SK-N-SH (cell line): Measurements from ENCODE around the gene FTO.

Source experiments
- CTCF ChIP-seq: fragments of 200-600 bp; sonication (generic); IDR thresholded peaks from 2 replicates; pipeline ENCODE4 v1.6.1; 2017; ENCODE audit warnings: antibody characterized with exemption, mild to moderate bottlenecking, moderate library complexity
- EP300 ChIP-seq, 2 experiments: IDR thresholded peaks; 2 replicates each; pipeline versions ENCODE4 v1.4.0 to v1.6.1; 2012; ENCODE audit warnings: borderline replicate concordance in 1 of 2, low read depth in 1 of 2, low read length in 1 of 2
- EZH2phosphoT487 ChIP-seq: fragments of 200-600 bp; sonication (generic); IDR thresholded peaks from 2 replicates; pipeline ENCODE4 v1.6.1; 2017; ENCODE audit warnings: low read depth, mixed run types, mild to moderate bottlenecking, antibody characterized with exemption, moderate library complexity, borderline replicate concordance
- FOSL2 ChIP-seq: IDR thresholded peaks from 2 replicates; pipeline ENCODE4 v1.4.0; 2012; ENCODE audit warnings: low read depth, mild to moderate bottlenecking, moderate library complexity, borderline replicate concordance
- GATA2 ChIP-seq: sonication (generic); formaldehyde crosslinking; IDR thresholded peaks from 2 replicates; pipeline ENCODE4 v1.5.0; 2020; ENCODE audit warnings: mild to moderate bottlenecking, missing genetic modification reagents
- JUND ChIP-seq: IDR thresholded peaks from 2 replicates; pipeline ENCODE4 v1.4.0; 2012
- MAX ChIP-seq: IDR thresholded peaks from 2 replicates; pipeline ENCODE4 v1.4.0; 2012; ENCODE audit warnings: low read depth
- POLR2AphosphoS5 ChIP-seq: IDR thresholded peaks from 2 replicates; pipeline ENCODE4 v1.6.1; 2012; ENCODE audit warnings: low read depth, low read length
- RCOR1 ChIP-seq: fragments of 150-350 bp; IDR thresholded peaks from 2 replicates; pipeline ENCODE4 v1.6.1; 2017; ENCODE audit warnings: antibody characterized with exemption, low read length

GRCh38 chr16:53984936-53985335, 281.0 kb downstream of the FTO start:
- no peak for TF ChIP-seq EP300 (IDR thresholded peaks at IDR 0.05; ENCODE audit: borderline replicate concordance in 1 of 2, low read depth in 1 of 2, low read length in 1 of 2)
- TF ChIP-seq RCOR1: no peak
- no peak for TF ChIP-seq FOSL2
- TF ChIP-seq EZH2phosphoT487: no peak
- TF ChIP-seq GATA2 (CRISPR knock-in tag): no peak
- TF ChIP-seq CTCF: no peak
- TF ChIP-seq JUND: no peak
- no peak for TF ChIP-seq POLR2AphosphoS5
- no peak for TF ChIP-seq MAX
